ENCODE data around the gene BRD3. TPM values are rescaled to one million over a fixed set of nuclear protein-coding genes. Genes with fewer than 3 reads are reported as not detected.

The BRD3 gene
- total and polyA plus RNA-seq, 8 donors, result 8.8 to 36.3 (median 16.5) TPM

DNA sequence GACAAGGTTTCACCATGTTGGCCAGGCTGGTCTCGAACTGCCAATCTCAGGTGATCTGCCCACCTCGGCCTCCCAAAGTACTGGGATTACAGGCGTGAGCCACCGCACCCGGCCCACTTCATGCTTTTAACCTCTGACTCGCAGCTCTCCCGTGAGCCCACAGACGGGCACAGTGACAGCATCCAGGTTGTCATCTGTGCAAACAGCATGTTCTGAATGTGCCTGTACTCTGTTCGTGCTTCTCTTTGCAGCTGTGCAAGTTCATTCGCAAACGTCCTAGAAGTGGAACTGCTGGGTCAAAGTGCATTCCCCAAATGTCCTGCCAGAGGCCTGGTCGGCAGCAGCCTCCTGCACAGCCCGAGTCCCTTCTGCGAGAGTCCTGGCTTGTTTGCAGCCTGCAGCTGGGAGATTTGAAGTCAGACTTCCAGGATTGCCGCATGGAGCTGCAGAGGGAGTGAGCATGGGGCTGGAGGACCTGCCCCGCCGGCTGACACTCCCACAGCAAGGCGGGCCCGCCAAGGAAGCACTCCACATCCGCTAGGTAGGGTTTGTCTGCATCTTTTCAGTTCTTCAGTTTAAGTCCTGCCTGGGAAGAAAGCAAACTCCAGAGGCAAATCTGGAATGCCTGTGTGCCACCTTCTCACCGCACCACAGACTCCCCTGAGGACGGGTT lies 39.1 kb downstream of the BRD3 start:
- DNase-seq, result peak in 3 of 6 donors; percentile 13 to 48 (median 35)
- intact Hi-C loops (cut with DNase I), result no loop called here

DNA sequence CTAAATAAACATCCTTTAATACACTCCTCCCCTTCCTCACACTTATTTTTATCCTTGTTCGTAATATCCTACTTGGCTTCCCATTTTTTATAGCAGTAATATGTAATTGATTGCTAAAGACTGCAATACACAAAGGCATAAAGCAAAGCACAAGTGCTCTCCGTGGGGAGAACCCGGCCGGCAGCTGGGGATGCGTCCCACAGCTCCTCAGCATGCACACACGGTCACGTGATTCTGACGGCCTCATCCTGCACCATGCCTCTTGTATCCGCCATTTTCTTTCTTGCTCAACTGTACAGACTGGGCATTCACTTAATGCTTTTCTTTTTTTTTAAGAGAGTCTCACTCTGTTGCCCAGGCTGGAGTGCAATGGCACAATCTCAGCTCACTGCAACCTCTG lies 39.8 kb downstream of the BRD3 start:
- WGBS, 2 donors, result 94 to 96% methylated on average over 9 of the region's 9 CpGs
- no peak for FAIRE-seq
- Histone ChIP-seq H3K36me3 (peaks cover 2 to 15% (median 6%) of the 10 kb centered on the region in 3 donors), H3K27ac (no peak overlapping the region), H3K9me3 (no peaks in the 10 kb centered on the region), H3K27me3 (no peaks in the 10 kb centered on the region), H3K4me3 (no peak overlapping the region), H3K4me1 (peaks cover 5 to 6% (median 5%) of the 10 kb centered on the region in 3 donors)
- DNase-seq, result peak in 1 of 6 donors; percentile 45
- intact Hi-C loops (cut with DNase I), result no loop called here
- TF ChIP-seq, protein P1, sequence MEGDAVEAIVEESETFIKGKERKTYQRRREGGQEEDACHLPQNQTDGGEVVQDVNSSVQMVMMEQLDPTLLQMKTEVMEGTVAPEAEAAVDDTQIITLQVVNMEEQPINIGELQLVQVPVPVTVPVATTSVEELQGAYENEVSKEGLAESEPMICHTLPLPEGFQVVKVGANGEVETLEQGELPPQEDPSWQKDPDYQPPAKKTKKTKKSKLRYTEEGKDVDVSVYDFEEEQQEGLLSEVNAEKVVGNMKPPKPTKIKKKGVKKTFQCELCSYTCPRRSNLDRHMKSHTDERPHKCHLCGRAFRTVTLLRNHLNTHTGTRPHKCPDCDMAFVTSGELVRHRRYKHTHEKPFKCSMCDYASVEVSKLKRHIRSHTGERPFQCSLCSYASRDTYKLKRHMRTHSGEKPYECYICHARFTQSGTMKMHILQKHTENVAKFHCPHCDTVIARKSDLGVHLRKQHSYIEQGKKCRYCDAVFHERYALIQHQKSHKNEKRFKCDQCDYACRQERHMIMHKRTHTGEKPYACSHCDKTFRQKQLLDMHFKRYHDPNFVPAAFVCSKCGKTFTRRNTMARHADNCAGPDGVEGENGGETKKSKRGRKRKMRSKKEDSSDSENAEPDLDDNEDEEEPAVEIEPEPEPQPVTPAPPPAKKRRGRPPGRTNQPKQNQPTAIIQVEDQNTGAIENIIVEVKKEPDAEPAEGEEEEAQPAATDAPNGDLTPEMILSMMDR (IDR thresholded peaks at IDR 0.05), result no peak
- no peak for ATAC-seq

More for the DNA sequence above, 39.1 kb downstream of the BRD3 start:
- FAIRE-seq, result no peak
- no peak for ATAC-seq
- 88% methylated on average over 22 of the region's 22 CpGs for WGBS, 2 donors
- peaks cover 3 to 21% (median 7%) of the 10 kb centered on the region in 3 donors for H3K36me3 ChIP-seq
- H3K4me1 ChIP-seq, result peaks cover 5 to 6% (median 5%) of the 10 kb centered on the region in 3 donors
- TF ChIP-seq, protein P1 (IDR thresholded peaks at IDR 0.05), result no peak
- no peaks in the 10 kb centered on the region for H3K9me3 ChIP-seq
- no peak overlapping the region for H3K4me3 ChIP-seq
- no peaks in the 10 kb centered on the region for H3K27me3 ChIP-seq
- no peak overlapping the region for H3K27ac ChIP-seq

DNA sequence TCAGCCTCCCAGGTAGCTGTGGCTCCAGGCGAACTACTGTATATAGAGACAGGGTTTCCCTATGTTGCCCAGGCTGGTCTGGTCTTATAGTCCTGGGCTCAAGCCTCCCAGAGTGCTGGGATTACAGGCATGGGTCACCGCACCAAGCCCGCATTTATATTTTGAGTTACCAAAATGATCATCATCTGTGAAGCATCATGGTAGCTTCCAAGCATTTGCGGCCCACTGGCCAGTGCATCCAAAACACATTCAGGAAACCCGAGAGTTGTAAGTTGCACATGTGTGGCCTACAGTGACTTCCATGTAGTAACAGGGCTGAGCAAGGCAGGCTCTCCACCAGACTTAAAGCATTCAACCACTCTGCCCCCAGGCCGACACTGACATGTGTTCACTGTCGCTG lies 40.3 kb downstream of the BRD3 start:
- Histone ChIP-seq H3K36me3 (peaks cover 0 to 10% (median 1%) of the 10 kb centered on the region in 3 donors), H3K4me1 (peaks cover 5 to 6% (median 5%) of the 10 kb centered on the region in 3 donors), H3K9me3 (no peaks in the 10 kb centered on the region), H3K27me3 (no peaks in the 10 kb centered on the region), H3K4me3 (no peak overlapping the region), H3K27ac (no peak overlapping the region)
- WGBS, 2 donors, result 93 to 94% methylated on average over 7 of the region's 7 CpGs
- intact Hi-C loops (cut with DNase I), result no loop called here
- no peak for ATAC-seq
- TF ChIP-seq, protein P1 (IDR thresholded peaks at IDR 0.05), result no peak
- FAIRE-seq, result no peak
- peak in 2 of 6 donors; percentile 11 to 36 for DNase-seq

DNA sequence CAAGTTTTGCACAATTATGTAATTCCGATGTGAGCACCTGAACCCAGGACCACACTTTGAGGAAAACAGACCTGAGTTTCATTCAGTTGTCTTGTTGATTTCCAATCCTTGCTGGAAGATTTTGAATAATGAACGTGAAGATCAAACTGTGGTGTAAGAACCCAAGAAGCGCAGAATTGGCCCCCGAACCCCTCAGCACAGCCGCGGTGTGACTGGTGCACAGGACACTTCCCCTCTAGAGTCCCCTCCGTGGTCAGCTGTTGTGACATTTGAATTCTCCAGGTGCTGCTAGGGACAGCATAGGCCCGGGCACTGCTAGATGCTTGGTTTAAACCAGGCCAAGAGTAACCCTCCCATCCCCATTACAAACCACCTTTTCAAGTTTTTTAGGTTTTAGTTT lies 40.8 kb downstream of the BRD3 start:
- no peak overlapping the region for H3K4me3 ChIP-seq
- TF ChIP-seq, protein P1 (IDR thresholded peaks at IDR 0.05), result no peak
- H3K27me3 ChIP-seq, result no peaks in the 10 kb centered on the region
- peak in 1 of 6 donors; percentile 12 for DNase-seq
- no peak for ATAC-seq
- intact Hi-C loops (cut with DNase I), result no loop called here
- no peaks in the 10 kb centered on the region for H3K9me3 ChIP-seq
- no peak for FAIRE-seq
- no peak overlapping the region for H3K27ac ChIP-seq
- H3K4me1 ChIP-seq, result peaks cover 5 to 6% (median 5%) of the 10 kb centered on the region in 3 donors
- H3K36me3 ChIP-seq, result peaks cover 0 to 4% (median 0%) of the 10 kb centered on the region in 3 donors
- 86 to 91% methylated on average over 8 of the region's 8 CpGs for WGBS, 2 donors

DNA sequence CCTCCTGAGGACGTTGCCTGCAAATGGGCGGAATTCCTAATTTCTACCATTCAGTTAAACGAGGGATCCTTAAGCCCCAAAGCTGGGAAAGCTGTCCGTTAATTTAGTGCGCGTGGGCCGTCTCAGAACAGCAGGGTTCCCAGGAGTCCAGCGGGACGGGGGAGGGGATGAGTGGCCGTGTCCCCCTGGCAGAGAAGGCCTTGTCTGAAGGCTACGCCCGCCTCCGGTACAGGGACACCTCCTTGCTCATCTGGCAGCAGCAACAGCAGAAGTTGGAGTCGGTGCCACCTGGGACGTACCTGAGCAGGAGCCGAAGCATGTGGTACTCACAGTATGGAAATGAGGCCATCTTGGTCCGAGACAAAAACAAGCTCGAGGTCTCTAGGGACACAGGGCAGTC lies 41.2 kb downstream of the BRD3 start:
- Histone ChIP-seq H3K4me3 (no peak overlapping the region), H3K9me3 (no peaks in the 10 kb centered on the region), H3K4me1 (peaks cover 5 to 6% (median 5%) of the 10 kb centered on the region in 3 donors), H3K27ac (no peak overlapping the region), H3K36me3 (peaks cover 0 to under 1% (median 0%) of the 10 kb centered on the region in 3 donors), H3K27me3 (no peaks in the 10 kb centered on the region)
- TF ChIP-seq, protein P1 (IDR thresholded peaks at IDR 0.05), result no peak
- ATAC-seq, result no peak
- peak in 4 of 6 donors; percentile 47 to 78 (median 58) for DNase-seq
- no peak for FAIRE-seq
- intact Hi-C loops (cut with DNase I), result no loop called here
- 86 to 89% methylated on average over 18 of the region's 18 CpGs for WGBS, 2 donors

Data from pancreas (tissue), 10 donors.